ENCODE measurements around the gene SUCO. TPM values are rescaled to one million over a fixed set of nuclear protein-coding genes. Genes with fewer than 3 reads are reported as not detected.
"Not testable (repeated sequence)": the region's sequence is repeated elsewhere in the genome, so short reads cannot be mapped to it uniquely, and the experiment has no call there.

The SUCO gene
- 48.1 and 49.5 TPM in 2 replicates for total RNA-seq

GRCh38 chr1:172532700-172533512, at the start of gene SUCO:
Gene SUCO, plus strand, starts transcription at chr1:172533150. Its CDS starts 286 bp downstream, at chr1:172533436.
- intact Hi-C loops (cut with micrococcal nuclease), result loop anchor here (1.0 to 5.0 kb wide), 24 partner anchors 83 to 2001 kb away; partner anchors contain the start of genes CENPL, DARS2, DNM3 and GORAB

- intact Hi-C loops (cut with micrococcal nuclease), result loop anchor here (5.0 kb wide), 1 partner anchor 1149 kb away; no protein-coding TSS in a partner anchor
Measured at GRCh38 chr1:172483448-172483847, 49.5 kb upstream of the SUCO start.

GRCh38 chr1:172484252-172484651, 48.7 kb upstream of the SUCO start:
- intact Hi-C loops (cut with micrococcal nuclease), result loop anchor here (5.0 kb wide), 1 partner anchor 1148 kb away; no protein-coding TSS in a partner anchor

- intact Hi-C loops (cut with micrococcal nuclease), result no loop called here
Measured at GRCh38 chr1:172485626-172486025, 47.3 kb upstream of the SUCO start.

- intact Hi-C loops (cut with micrococcal nuclease), result no loop called here
Measured at GRCh38 chr1:172486805-172487454, 46.0 kb upstream of the SUCO start.

GRCh38 chr1:172487550-172487949, 45.4 kb upstream of the SUCO start:
- intact Hi-C loops (cut with micrococcal nuclease), result no loop called here

GRCh38 chr1:172488393-172488792, 44.6 kb upstream of the SUCO start:
- intact Hi-C loops (cut with micrococcal nuclease), result no loop called here

- intact Hi-C loops (cut with micrococcal nuclease), result no loop called here
Measured at GRCh38 chr1:172489847-172490246, 43.1 kb upstream of the SUCO start.

- intact Hi-C loops (cut with micrococcal nuclease), result no loop called here
Measured at GRCh38 chr1:172492421-172492820, 40.5 kb upstream of the SUCO start.

- intact Hi-C loops (cut with micrococcal nuclease), result no loop called here
Measured at GRCh38 chr1:172494166-172494565, 38.8 kb upstream of the SUCO start.

GRCh38 chr1:172496127-172496526, 36.8 kb upstream of the SUCO start:
- intact Hi-C loops (cut with micrococcal nuclease), result not testable (repeated sequence)

GRCh38 chr1:172496678-172497077, 36.3 kb upstream of the SUCO start:
- intact Hi-C loops (cut with micrococcal nuclease), result no loop called here

- intact Hi-C loops (cut with micrococcal nuclease), result no loop called here
Measured at GRCh38 chr1:172497230-172497629, 35.7 kb upstream of the SUCO start.

GRCh38 chr1:172498857-172499256, 34.1 kb upstream of the SUCO start:
- intact Hi-C loops (cut with micrococcal nuclease), result no loop called here

GRCh38 chr1:172499636-172500141, 33.3 kb upstream of the SUCO start:
- intact Hi-C loops (cut with micrococcal nuclease), result no loop called here

- intact Hi-C loops (cut with micrococcal nuclease), result no loop called here
Measured at GRCh38 chr1:172500207-172500606, 32.7 kb upstream of the SUCO start.

- intact Hi-C loops (cut with micrococcal nuclease), result no loop called here
Measured at GRCh38 chr1:172507741-172508140, 25.2 kb upstream of the SUCO start.

GRCh38 chr1:172510479-172510878, 22.5 kb upstream of the SUCO start:
- intact Hi-C loops (cut with micrococcal nuclease), result no loop called here

- intact Hi-C loops (cut with micrococcal nuclease), result no loop called here
Measured at GRCh38 chr1:172512591-172512990, 20.4 kb upstream of the SUCO start.

GRCh38 chr1:172513479-172513878, 19.5 kb upstream of the SUCO start:
- intact Hi-C loops (cut with micrococcal nuclease), result no loop called here

- intact Hi-C loops (cut with micrococcal nuclease), result no loop called here
Measured at GRCh38 chr1:172514108-172514507, 18.8 kb upstream of the SUCO start.

- intact Hi-C loops (cut with micrococcal nuclease), result no loop called here
Measured at GRCh38 chr1:172515436-172515835, 17.5 kb upstream of the SUCO start.

Measured in T-helper 1 cell treated with Interleukin-12 subunit alpha and Interleukin-12 subunit beta and Interleukin-4 antibody, amounts not matched to agents 30 ng/mL and 1 ng/mL, for 36 hours (primary cell).